Tibial nerve (tissue), 4 donors: ENCODE measurements around the gene VEZF1. TPM values are rescaled to one million over a fixed set of nuclear protein-coding genes. Genes with fewer than 3 reads are reported as not detected.

Experiments used
- DNase-seq, 2 donors: peaks; one replicate each; pipeline ENCODE4 v3.0.0-alpha.2; 2019; ENCODE audit warnings: low spot score in 2 of 2
- H3K27ac ChIP-seq, 4 donors: fragments of 200-600 bp; sonication (generic) in 3 of 4; one replicate each; pipeline ENCODE4 v1.5.1; 2017 to 2019; ENCODE audit warnings: mild to moderate bottlenecking in 1 of 4
- H3K27me3 ChIP-seq, 2 donors: fragments of 200-600 bp; sonication (generic) in 1 of 2; one replicate each; pipeline versions ENCODE4 v1.5.1 to v1.6.0; 2017 to 2019
- H3K36me3 ChIP-seq, 3 donors: fragments of 200-600 bp; sonication (generic); one replicate each; pipeline ENCODE4 v1.5.1; 2018 to 2019
- H3K4me1 ChIP-seq, 4 donors: fragments of 200-600 bp; sonication (generic) in 3 of 4; one replicate each; pipeline ENCODE4 v1.5.1; 2017 to 2019
- H3K4me3 ChIP-seq, 4 donors: fragments of 200-600 bp; sonication (generic) in 3 of 4; one replicate each; pipeline ENCODE4 v1.5.1; 2017 to 2019; ENCODE audit warnings: mild to moderate bottlenecking in 1 of 4, moderate library complexity in 1 of 4
- H3K9me3 ChIP-seq, 4 donors: fragments of 200-600 bp; sonication (generic) in 3 of 4; one replicate each; pipeline ENCODE4 v1.5.1; 2017 to 2019
- EP300 ChIP-seq, 2 donors: sonication (generic); formaldehyde crosslinking; IDR thresholded peaks; one replicate each; pipeline ENCODE4 v1.6.1; 2017; ENCODE audit warnings: antibody characterized with exemption in 2 of 2, mild to moderate bottlenecking in 1 of 2
- POLR2A ChIP-seq, 2 donors: fragments of 450-650 bp; IDR thresholded peaks; one replicate each; pipeline ENCODE4 v1.6.1; 2017; ENCODE audit warnings: antibody characterized with exemption in 2 of 2, mild to moderate bottlenecking in 2 of 2, moderate library complexity in 2 of 2
- WGBS, 2 donors: methylation state at CpG; one replicate each; pipeline ENCODE4 v1.1.5; 2018; 5-methylcytosine and 5-hydroxymethylcytosine counted together
- total RNA-seq, 4 donors: library from RNA; depleted of rRNA; stranded (reverse); fragments of >200 nt; gene quantifications; one replicate each; pipeline ENCODE4 v1.1.0, GENCODE V29; 2016
- TF ChIP-seq, protein P1 (sequence below), 5 experiments: fragments of 200-600 bp in 3 of 5; fragments of 450-650 bp in 2 of 5; sonication (generic) in 3 of 5; IDR thresholded peaks; one replicate each; pipeline ENCODE4 v1.5.1; 2016 to 2019; ENCODE audit warnings: antibody characterized with exemption in 5 of 5, mild to moderate bottlenecking in 3 of 5, moderate library complexity in 2 of 5

The VEZF1 gene
- total RNA-seq, 4 donors from 2014 or later: 42.3 to 66.0 (median 48.3) TPM

DNA sequence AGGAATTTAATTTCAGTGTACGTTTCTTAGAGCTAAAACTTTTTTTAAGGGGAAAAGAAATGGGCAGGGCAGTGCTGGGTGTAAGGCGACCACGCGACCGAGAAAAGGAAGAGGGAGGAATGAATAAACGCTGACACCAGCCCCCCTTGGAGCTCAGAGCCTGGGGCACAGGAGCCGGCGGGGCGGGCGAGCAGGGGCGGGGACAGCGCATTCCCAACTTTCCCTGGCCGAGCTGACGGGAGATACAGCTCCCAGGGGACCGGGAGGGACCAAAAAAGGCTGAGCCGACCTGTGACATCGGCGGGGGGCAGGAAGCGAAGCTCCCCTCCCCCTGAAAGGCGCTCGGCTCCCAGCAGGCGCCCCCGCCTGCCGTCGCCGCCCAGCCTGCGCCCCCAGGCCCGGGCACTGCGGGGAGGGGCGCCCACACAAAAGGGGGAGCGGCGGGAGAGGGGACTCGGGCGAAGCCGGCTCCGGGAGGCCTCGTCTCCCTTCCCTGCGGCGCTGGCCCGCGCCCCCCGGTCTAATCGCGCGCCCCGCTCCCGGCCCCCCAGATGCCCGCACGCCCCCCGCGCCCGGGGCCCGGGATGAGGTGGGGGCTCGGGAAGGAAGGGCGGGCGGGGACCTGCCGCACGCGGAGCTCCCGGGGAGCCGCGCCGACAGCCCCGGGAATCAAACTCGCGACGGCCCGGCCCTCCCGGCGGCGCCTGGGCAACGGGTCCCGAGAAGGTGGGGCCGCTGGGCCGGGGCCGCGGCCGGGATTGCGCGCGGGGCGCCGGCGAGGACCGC, 33.5 kb downstream of the VEZF1 start:
- no peaks in the 10 kb centered on the region for H3K36me3 ChIP-seq
- WGBS, 2 donors: 0 to 1% methylated on average over 16 to 38 of the region's 85 CpGs
- no peaks in the 10 kb centered on the region for H3K9me3 ChIP-seq
- H3K4me3 ChIP-seq: peak overlapping the region; percentile 75 to 100 (median 80)
- H3K4me1 ChIP-seq: peaks cover 3 to 61% (median 24%) of the 10 kb centered on the region in 4 donors
- no peaks in the 10 kb centered on the region for H3K27me3 ChIP-seq
- DNase-seq: peak; percentile 63 to 67
- peak overlapping the region; percentile 98 to 99 (median 99) for H3K27ac ChIP-seq
- TF ChIP-seq EP300 (IDR thresholded peaks at IDR 0.05) (peak in 1 of 2 donors; percentile 47), POLR2A (IDR thresholded peaks at IDR 0.05) (peak in 1 of 2 donors; percentile 13)
- TF ChIP-seq, protein P1, sequence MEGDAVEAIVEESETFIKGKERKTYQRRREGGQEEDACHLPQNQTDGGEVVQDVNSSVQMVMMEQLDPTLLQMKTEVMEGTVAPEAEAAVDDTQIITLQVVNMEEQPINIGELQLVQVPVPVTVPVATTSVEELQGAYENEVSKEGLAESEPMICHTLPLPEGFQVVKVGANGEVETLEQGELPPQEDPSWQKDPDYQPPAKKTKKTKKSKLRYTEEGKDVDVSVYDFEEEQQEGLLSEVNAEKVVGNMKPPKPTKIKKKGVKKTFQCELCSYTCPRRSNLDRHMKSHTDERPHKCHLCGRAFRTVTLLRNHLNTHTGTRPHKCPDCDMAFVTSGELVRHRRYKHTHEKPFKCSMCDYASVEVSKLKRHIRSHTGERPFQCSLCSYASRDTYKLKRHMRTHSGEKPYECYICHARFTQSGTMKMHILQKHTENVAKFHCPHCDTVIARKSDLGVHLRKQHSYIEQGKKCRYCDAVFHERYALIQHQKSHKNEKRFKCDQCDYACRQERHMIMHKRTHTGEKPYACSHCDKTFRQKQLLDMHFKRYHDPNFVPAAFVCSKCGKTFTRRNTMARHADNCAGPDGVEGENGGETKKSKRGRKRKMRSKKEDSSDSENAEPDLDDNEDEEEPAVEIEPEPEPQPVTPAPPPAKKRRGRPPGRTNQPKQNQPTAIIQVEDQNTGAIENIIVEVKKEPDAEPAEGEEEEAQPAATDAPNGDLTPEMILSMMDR (IDR thresholded peaks at IDR 0.05): no peak

DNA sequence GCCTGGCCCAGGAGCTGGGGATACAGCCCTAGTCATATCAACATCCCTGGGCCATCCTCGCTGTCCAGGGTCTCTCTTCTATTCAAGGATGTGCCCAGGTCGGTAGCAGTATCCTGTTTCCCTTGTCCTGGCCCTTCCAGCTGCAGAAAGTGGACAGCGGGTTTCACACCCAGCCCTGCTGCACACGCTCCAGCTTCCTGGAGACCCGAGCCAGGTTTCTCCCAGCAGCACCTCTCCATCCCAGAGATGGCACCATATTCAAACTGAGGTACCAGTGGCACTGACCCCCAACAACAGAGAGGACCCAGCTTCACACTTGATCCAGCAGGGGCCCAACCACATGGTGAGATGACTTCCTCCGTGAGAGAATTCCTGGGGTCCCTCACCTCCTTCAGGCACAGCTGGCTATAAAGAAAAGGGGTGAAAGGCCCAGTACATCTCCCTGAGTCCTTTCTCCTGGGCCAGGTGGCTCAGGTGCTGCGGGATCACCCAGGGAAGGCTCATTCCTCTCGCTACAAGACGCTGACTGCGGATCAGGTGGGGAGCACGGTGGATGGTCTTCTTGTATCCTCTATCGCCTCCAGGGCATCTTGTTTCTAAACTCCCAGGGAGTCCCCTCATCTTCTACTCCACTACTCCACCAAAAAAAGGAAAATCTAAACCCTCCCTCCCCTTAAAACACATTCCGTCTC, 34.2 kb downstream of the VEZF1 start:
- Histone ChIP-seq H3K27ac (peak overlapping the region; percentile 98 to 99 (median 99)), H3K9me3 (no peaks in the 10 kb centered on the region), H3K4me3 (peak overlapping the region; percentile 75 to 100 (median 80)), H3K4me1 (peaks cover 3 to 68% (median 30%) of the 10 kb centered on the region in 4 donors), H3K27me3 (no peaks in the 10 kb centered on the region), H3K36me3 (no peaks in the 10 kb centered on the region)
- TF ChIP-seq POLR2A (IDR thresholded peaks at IDR 0.05): no peak
- no peak for TF ChIP-seq EP300 (IDR thresholded peaks at IDR 0.05)
- TF ChIP-seq, protein P1 (IDR thresholded peaks at IDR 0.05): no peak
- no peak for DNase-seq
- WGBS, 2 donors: 53 to 54% methylated on average over 13 of the region's 13 CpGs

DNA sequence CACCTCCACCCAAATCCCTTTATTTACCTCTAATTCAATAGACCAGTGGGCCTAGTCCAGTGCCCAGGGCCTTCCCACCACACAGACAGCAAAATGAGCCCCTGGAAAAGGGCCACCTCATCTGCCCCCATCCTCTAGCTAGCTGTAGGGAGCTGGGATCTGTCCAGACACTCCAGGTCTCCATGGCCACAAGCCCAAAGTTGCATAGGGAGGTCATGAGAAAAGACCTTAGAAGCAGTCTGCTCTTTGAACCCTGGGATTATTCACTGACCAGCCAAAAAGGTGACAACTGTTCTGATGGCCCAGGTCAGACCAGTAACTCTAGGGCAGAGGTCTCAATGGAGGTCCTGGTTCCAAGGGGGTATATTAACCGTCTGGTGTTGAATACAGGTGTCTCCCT, 34.8 kb downstream of the VEZF1 start:
- Histone ChIP-seq H3K4me3 (no peak overlapping the region), H3K4me1 (peaks cover 3 to 74% (median 36%) of the 10 kb centered on the region in 4 donors), H3K27me3 (no peaks in the 10 kb centered on the region), H3K9me3 (no peaks in the 10 kb centered on the region), H3K27ac (peak overlapping the region in 3 of 4 donors; percentile 99), H3K36me3 (no peaks in the 10 kb centered on the region)
- DNase-seq: no peak
- TF ChIP-seq POLR2A (IDR thresholded peaks at IDR 0.05) (no peak), EP300 (IDR thresholded peaks at IDR 0.05) (no peak)
- TF ChIP-seq, protein P1 (IDR thresholded peaks at IDR 0.05): no peak
- 44 to 86% methylated on average over 1 of the region's 1 CpG for WGBS, 2 donors

DNA sequence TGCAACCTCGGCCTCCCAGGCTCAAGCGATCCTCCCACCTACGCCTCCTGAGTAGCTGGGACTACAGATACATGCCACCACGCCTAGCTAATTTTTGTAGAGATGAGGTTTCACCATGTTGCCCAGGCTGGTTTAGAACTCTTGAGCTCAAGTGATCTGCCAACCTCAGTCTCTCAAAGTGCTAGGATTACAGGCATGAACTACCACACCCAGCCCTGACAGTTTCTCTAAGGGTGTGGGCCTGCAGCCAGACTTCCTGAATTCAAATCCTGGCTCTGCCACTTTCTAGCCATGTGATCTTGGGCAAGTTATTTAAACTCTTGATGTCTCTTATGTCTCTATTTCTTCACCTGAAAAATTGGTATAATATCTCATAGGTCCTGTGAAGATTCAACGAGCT, 38.4 kb downstream of the VEZF1 start:
- Histone ChIP-seq H3K4me1 (peaks cover 3 to 98% (median 48%) of the 10 kb centered on the region in 4 donors), H3K27ac (peak overlapping the region; percentile 2 to 94 (median 83)), H3K27me3 (no peaks in the 10 kb centered on the region), H3K9me3 (no peaks in the 10 kb centered on the region), H3K36me3 (no peaks in the 10 kb centered on the region), H3K4me3 (no peak overlapping the region)
- TF ChIP-seq EP300 (IDR thresholded peaks at IDR 0.05) (no peak), POLR2A (IDR thresholded peaks at IDR 0.05) (no peak)
- TF ChIP-seq, protein P1 (IDR thresholded peaks at IDR 0.05): no peak
- DNase-seq: no peak
- WGBS, 2 donors: 86 to 96% methylated on average over 5 of the region's 5 CpGs
